Neuronal stem cell (in vitro differentiated cells): ENCODE results near the gene SPEM3.

Source experiments
- DNase-seq: peaks from one replicate; pipeline ENCODE4 v3.0.0-alpha.2; 2013; ENCODE audit warnings: low spot score
- H2AFZ ChIP-seq: one replicate; pipeline ENCODE4 v1.6.1; 2013; ENCODE audit warnings: mild to moderate bottlenecking, low read length, inconsistent platforms
- H2AK5ac ChIP-seq: 2 replicates; pipeline ENCODE4 v1.6.1; 2013; ENCODE audit warnings: low read depth, mild to moderate bottlenecking, inconsistent platforms, low read length, moderate library complexity, mixed read lengths
- H2BK120ac ChIP-seq: 2 replicates; pipeline ENCODE4 v1.6.1; 2013; ENCODE audit warnings: low read depth, mild to moderate bottlenecking, inconsistent platforms, low read length, moderate library complexity, mixed read lengths
- H2BK12ac ChIP-seq: one replicate; pipeline ENCODE4 v1.6.1; 2013; ENCODE audit warnings: low read length, inconsistent platforms
- H2BK15ac ChIP-seq: 2 replicates; pipeline ENCODE4 v1.6.1; 2013; ENCODE audit warnings: mild to moderate bottlenecking, low read length, inconsistent platforms, mixed read lengths
- H2BK5ac ChIP-seq: one replicate; pipeline ENCODE4 v1.6.1; 2013; ENCODE audit warnings: inconsistent platforms, mild to moderate bottlenecking, low read length, moderate library complexity
- H3K14ac ChIP-seq: one replicate; pipeline ENCODE4 v1.6.1; 2013; ENCODE audit warnings: low read length, inconsistent platforms
- H3K18ac ChIP-seq: 2 replicates; pipeline ENCODE4 v1.6.1; 2013; ENCODE audit warnings: low read length, inconsistent platforms
- H3K23ac ChIP-seq: 2 replicates; pipeline ENCODE4 v1.6.1; 2013; ENCODE audit warnings: low read depth, mild to moderate bottlenecking, mixed read lengths, low read length, inconsistent platforms; ENCODE audit not compliant: poor library complexity
- H3K27ac ChIP-seq: replicated peaks from 3 replicates; pipeline ENCODE4 v1.5.1; 2013; ENCODE audit warnings: low read length, inconsistent platforms
- H3K27me3 ChIP-seq, 3 experiments: 2 replicates each; pipeline ENCODE4 v1.6.1; 2013; ENCODE audit warnings: low read length in 3 of 3, mild to moderate bottlenecking in 2 of 3, inconsistent platforms in 1 of 3, low read depth in 1 of 3, mixed read lengths in 1 of 3, moderate library complexity in 1 of 3; ENCODE audit not compliant: control insufficient read depth in 3 of 3, insufficient read depth in 3 of 3
- H3K36me3 ChIP-seq, 2 donors: replicated peaks in 1 of 2; 2 replicates each; pipeline ENCODE4 v1.6.1; 2013; ENCODE audit warnings: low read length in 2 of 2; ENCODE audit not compliant: control insufficient read depth in 2 of 2, insufficient read depth in 2 of 2
- H3K4ac ChIP-seq: 2 replicates; pipeline ENCODE4 v1.6.1; 2013; ENCODE audit warnings: inconsistent platforms, mild to moderate bottlenecking, low read length, moderate library complexity
- H3K4me1 ChIP-seq, 2 donors: 1 replicate in 1 of 2; 2 replicates in 1 of 2; pipeline ENCODE4 v1.6.1; 2013; ENCODE audit warnings: low read length in 2 of 2, low read depth in 1 of 2; ENCODE audit not compliant: control insufficient read depth in 2 of 2, insufficient read depth in 1 of 2
- H3K4me2 ChIP-seq: one replicate; pipeline ENCODE4 v1.6.1; 2013; ENCODE audit warnings: mild to moderate bottlenecking, low read length, inconsistent platforms; ENCODE audit not compliant: insufficient read depth, poor library complexity, severe bottlenecking
- H3K4me3 ChIP-seq, 2 donors: 2 replicates each; pipeline ENCODE4 v1.5.1; 2013; ENCODE audit warnings: low read length in 2 of 2, mild to moderate bottlenecking in 2 of 2, inconsistent platforms in 1 of 2, moderate library complexity in 1 of 2
- H3K79me1 ChIP-seq: one replicate; pipeline ENCODE4 v1.6.1; 2013; ENCODE audit warnings: low read depth, mild to moderate bottlenecking, inconsistent platforms, low read length, moderate library complexity
- H3K9ac ChIP-seq: one replicate; pipeline ENCODE4 v1.6.1; 2013; ENCODE audit warnings: mild to moderate bottlenecking, low read depth, low read length, inconsistent platforms; ENCODE audit not compliant: poor library complexity
- H3K9me3 ChIP-seq, 2 donors: replicated peaks in 1 of 2; 2 replicates each; pipeline versions ENCODE3 to v1.6.1; 2013; ENCODE audit warnings: low read length in 2 of 2, mild to moderate bottlenecking in 2 of 2, inconsistent platforms in 1 of 2, low read depth in 1 of 2, mixed read lengths in 1 of 2, moderate library complexity in 1 of 2; ENCODE audit not compliant: control insufficient read depth in 2 of 2, insufficient read depth in 1 of 2
- H4K8ac ChIP-seq: one replicate; pipeline ENCODE4 v1.6.1; 2013; ENCODE audit warnings: low read depth, mild to moderate bottlenecking, inconsistent platforms, low read length, moderate library complexity
- H4K91ac ChIP-seq: one replicate; pipeline ENCODE4 v1.6.1; 2013; ENCODE audit warnings: low read length, low read depth, mild to moderate bottlenecking, inconsistent platforms; ENCODE audit not compliant: poor library complexity
- WGBS, 2 donors: extraction: QIAGEN DNeasy Blood & Tissue Kit; methylation state at CpG; one replicate each; pipeline ENCODE4 v1.1.7; 2013; ENCODE audit warnings: missing lambda C conversion rate in 2 of 2, mixed read lengths in 1 of 2; ENCODE audit not compliant: insufficient read length in 2 of 2, insufficient replicate concordance in 1 of 2; ENCODE audit errors: extremely low coverage in 2 of 2; 5-methylcytosine and 5-hydroxymethylcytosine counted together

SPEM3 gene

GRCh38 chr17:7436556-7437368 lies 8.1 kb downstream of the SPEM3 start:
- Histone ChIP-seq H2AFZ (peak overlapping the region; percentile 96), H3K9me3 (peaks cover 0 to 4% of the 10 kb centered on the region in 2 donors), H3K36me3 (no peaks in the 10 kb centered on the region), H2BK120ac (no peak overlapping the region), H3K23ac (peak overlapping the region; percentile 27), H2BK12ac (no peak overlapping the region), H2AK5ac (peak overlapping the region; percentile 70), H3K27me3 (peaks cover 29 to 45% (median 38%) of the 10 kb centered on the region in 3 experiments), H3K18ac (peak overlapping the region; percentile 94), H3K4me2 (peak overlapping the region; percentile 93), H4K8ac (no peak overlapping the region), H3K4me3 (peak overlapping the region; percentile 45 to 72), H4K91ac (no peak overlapping the region), H3K4ac (no peak overlapping the region), H3K4me1 (peaks cover 25 to 29% of the 10 kb centered on the region in 2 donors), H2BK15ac (peak overlapping the region; percentile 95), H3K79me1 (no peaks in the 10 kb centered on the region), H2BK5ac (no peak overlapping the region), H3K14ac (no peak overlapping the region), H3K9ac (peak overlapping the region; percentile 80), H3K27ac (no peak overlapping the region)
- peak; percentile 83 for DNase-seq
- WGBS, 2 donors = no CpG with 5 or more reads among the region's 92 CpGs

GRCh38 chr17:7437369-7437863 lies 8.8 kb downstream of the SPEM3 start:
- H3K4me2 ChIP-seq = peak overlapping the region; percentile 93
- H4K8ac ChIP-seq = no peak overlapping the region
- no CpG with 5 or more reads among the region's 31 CpGs for WGBS, 2 donors
- no peak overlapping the region for H2BK12ac ChIP-seq
- DNase-seq = no peak
- H3K4me3 ChIP-seq = peak overlapping the region; percentile 45 to 72
- H4K91ac ChIP-seq = no peak overlapping the region
- peak overlapping the region; percentile 80 for H3K9ac ChIP-seq
- peaks cover 29 to 45% (median 38%) of the 10 kb centered on the region in 3 experiments for H3K27me3 ChIP-seq
- H3K23ac ChIP-seq = peak overlapping the region; percentile 27
- peak overlapping the region; percentile 95 for H3K18ac ChIP-seq
- peaks cover 25 to 29% of the 10 kb centered on the region in 2 donors for H3K4me1 ChIP-seq
- peak overlapping the region; percentile 39 for H2BK5ac ChIP-seq
- H2AK5ac ChIP-seq = no peak overlapping the region
- H3K14ac ChIP-seq = peak overlapping the region; percentile 21
- peak overlapping the region; percentile 96 for H2AFZ ChIP-seq
- no peak overlapping the region for H3K27ac ChIP-seq
- H2BK15ac ChIP-seq = peak overlapping the region; percentile 95
- H2BK120ac ChIP-seq = no peak overlapping the region
- peaks cover 0 to 4% of the 10 kb centered on the region in 2 donors for H3K9me3 ChIP-seq
- H3K36me3 ChIP-seq = no peaks in the 10 kb centered on the region
- H3K4ac ChIP-seq = no peak overlapping the region
- H3K79me1 ChIP-seq = no peaks in the 10 kb centered on the region

- H4K91ac ChIP-seq = no peak overlapping the region
- no peak overlapping the region for H2BK5ac ChIP-seq
- DNase-seq = peak; percentile 58
- H3K4me2 ChIP-seq = peak overlapping the region; percentile 93
- H4K8ac ChIP-seq = no peak overlapping the region
- no peak overlapping the region for H3K4ac ChIP-seq
- peaks cover 29 to 47% (median 38%) of the 10 kb centered on the region in 3 experiments for H3K27me3 ChIP-seq
- H3K4me1 ChIP-seq = peaks cover 25 to 29% of the 10 kb centered on the region in 2 donors
- peak overlapping the region; percentile 19 for H2AK5ac ChIP-seq
- no peaks in the 10 kb centered on the region for H3K36me3 ChIP-seq
- no peak overlapping the region for H2BK120ac ChIP-seq
- peak overlapping the region; percentile 45 to 75 for H3K4me3 ChIP-seq
- H3K27ac ChIP-seq = no peak overlapping the region
- H3K79me1 ChIP-seq = no peaks in the 10 kb centered on the region
- peak overlapping the region; percentile 99 for H3K14ac ChIP-seq
- peak overlapping the region; percentile 84 for H3K9ac ChIP-seq
- H3K18ac ChIP-seq = peak overlapping the region; percentile 95
- WGBS, 2 donors = no CpG with 5 or more reads among the region's 48 CpGs
- H2BK12ac ChIP-seq = no peak overlapping the region
- peak overlapping the region; percentile 95 for H2BK15ac ChIP-seq
- peaks cover 0 to 4% of the 10 kb centered on the region in 2 donors for H3K9me3 ChIP-seq
- peak overlapping the region; percentile 96 for H2AFZ ChIP-seq
- H3K23ac ChIP-seq = peak overlapping the region; percentile 89
These were observed 9.4 kb downstream of the SPEM3 start for GRCh38 chr17:7437950-7438614.
